ENCODE data around the gene KCNH4.

GRCh38 chr17:42199416-42200011 lies 18.6 kb upstream of the KCNH4 start:
- TF ChIP-seq CREB1 (CRISPR knock-in tag; IDR thresholded peaks at IDR 0.05), result no peak
- no peak for TF ChIP-seq NR3C1 (CRISPR knock-in tag; conservative IDR thresholded peaks at IDR 0.05; ENCODE audit: low read depth)
- TF ChIP-seq, protein P1, sequence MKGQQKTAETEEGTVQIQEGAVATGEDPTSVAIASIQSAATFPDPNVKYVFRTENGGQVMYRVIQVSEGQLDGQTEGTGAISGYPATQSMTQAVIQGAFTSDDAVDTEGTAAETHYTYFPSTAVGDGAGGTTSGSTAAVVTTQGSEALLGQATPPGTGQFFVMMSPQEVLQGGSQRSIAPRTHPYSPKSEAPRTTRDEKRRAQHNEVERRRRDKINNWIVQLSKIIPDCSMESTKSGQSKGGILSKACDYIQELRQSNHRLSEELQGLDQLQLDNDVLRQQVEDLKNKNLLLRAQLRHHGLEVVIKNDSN (CRISPR knock-in tag; IDR thresholded peaks at IDR 0.05), result no peak
- no peak for TF ChIP-seq SP1 (CRISPR knock-in tag; conservative IDR thresholded peaks at IDR 0.05)
- TF ChIP-seq, protein P2, sequence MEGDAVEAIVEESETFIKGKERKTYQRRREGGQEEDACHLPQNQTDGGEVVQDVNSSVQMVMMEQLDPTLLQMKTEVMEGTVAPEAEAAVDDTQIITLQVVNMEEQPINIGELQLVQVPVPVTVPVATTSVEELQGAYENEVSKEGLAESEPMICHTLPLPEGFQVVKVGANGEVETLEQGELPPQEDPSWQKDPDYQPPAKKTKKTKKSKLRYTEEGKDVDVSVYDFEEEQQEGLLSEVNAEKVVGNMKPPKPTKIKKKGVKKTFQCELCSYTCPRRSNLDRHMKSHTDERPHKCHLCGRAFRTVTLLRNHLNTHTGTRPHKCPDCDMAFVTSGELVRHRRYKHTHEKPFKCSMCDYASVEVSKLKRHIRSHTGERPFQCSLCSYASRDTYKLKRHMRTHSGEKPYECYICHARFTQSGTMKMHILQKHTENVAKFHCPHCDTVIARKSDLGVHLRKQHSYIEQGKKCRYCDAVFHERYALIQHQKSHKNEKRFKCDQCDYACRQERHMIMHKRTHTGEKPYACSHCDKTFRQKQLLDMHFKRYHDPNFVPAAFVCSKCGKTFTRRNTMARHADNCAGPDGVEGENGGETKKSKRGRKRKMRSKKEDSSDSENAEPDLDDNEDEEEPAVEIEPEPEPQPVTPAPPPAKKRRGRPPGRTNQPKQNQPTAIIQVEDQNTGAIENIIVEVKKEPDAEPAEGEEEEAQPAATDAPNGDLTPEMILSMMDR (IDR thresholded peaks at IDR 0.05), result no peak
- no peak for TF ChIP-seq JUN (CRISPR knock-in tag; IDR thresholded peaks at IDR 0.05)
- no peak for TF ChIP-seq ETV6 (CRISPR knock-in tag; IDR thresholded peaks at IDR 0.05)
- TF ChIP-seq NR2C2 (CRISPR knock-in tag; IDR thresholded peaks at IDR 0.05), result no peak
- TF ChIP-seq HMGA2 (CRISPR knock-in tag; IDR thresholded peaks at IDR 0.05), result no peak
- no peak for TF ChIP-seq ZNF121 (CRISPR knock-in tag; IDR thresholded peaks at IDR 0.05)

All from WTC11 (cell line).